Vagina (tissue), 2 donors: ENCODE results near the gene RNASEL. TPM values are rescaled to one million over a fixed set of nuclear protein-coding genes. Genes with fewer than 3 reads are reported as not detected.

Experiments used
- DNase-seq, 2 donors: peaks; one replicate each; pipeline ENCODE4 v3.0.0-alpha.2; 2017; ENCODE audit errors: extremely low spot score in 2 of 2
- H3K27ac ChIP-seq: fragments of 200-600 bp; sonication (generic); one replicate; pipeline ENCODE4 v1.5.1; 2019
- H3K27me3 ChIP-seq: fragments of 200-600 bp; sonication (generic); one replicate; pipeline ENCODE4 v1.5.1; 2019
- H3K36me3 ChIP-seq, 2 donors: fragments of 200-600 bp; sonication (generic); one replicate each; pipeline ENCODE4 v1.5.1; 2017 to 2019
- H3K4me1 ChIP-seq: fragments of 200-600 bp; sonication (generic); one replicate; pipeline ENCODE4 v1.5.1; 2019
- H3K4me3 ChIP-seq, 2 donors: fragments of 200-600 bp; sonication (generic); 1 replicate in 1 of 2; 2 replicates in 1 of 2; pipeline ENCODE4 v1.5.1; 2016 to 2019
- H3K9me3 ChIP-seq: fragments of 200-600 bp; sonication (generic); one replicate; pipeline ENCODE4 v1.5.1; 2019
- POLR2A ChIP-seq, 2 donors: fragments of 450-650 bp; IDR thresholded peaks; one replicate each; pipeline ENCODE4 v1.6.1; 2017; ENCODE audit warnings: antibody characterized with exemption in 2 of 2, mild to moderate bottlenecking in 2 of 2, moderate library complexity in 2 of 2
- POLR2AphosphoS5 ChIP-seq, 2 donors: sonication (generic); formaldehyde crosslinking; IDR thresholded peaks; one replicate each; pipeline ENCODE4 v1.9.0; 2017; ENCODE audit warnings: antibody characterized with exemption in 2 of 2, mild to moderate bottlenecking in 2 of 2, low read depth in 1 of 2; ENCODE audit not compliant: insufficient read depth in 1 of 2
- intact Hi-C: fragments of 100-400 bp; cut with DNase I; formaldehyde crosslinking; loops from one replicate; pipeline ENCODE4 v1.15.1; 2023
- total RNA-seq: library from RNA; depleted of rRNA; stranded (reverse); fragments of >200 nt; gene quantifications from one replicate; pipeline ENCODE4 v1.2.3, GENCODE V29; 2016
- TF ChIP-seq, protein P1 (sequence below), 3 experiments: fragments of 450-650 bp in 2 of 3; fragments of 200-600 bp in 1 of 3; sonication (generic) in 1 of 3; IDR thresholded peaks; one replicate each; pipeline ENCODE4 v1.5.1; 2017 to 2019; ENCODE audit warnings: antibody characterized with exemption in 3 of 3, mild to moderate bottlenecking in 2 of 3, moderate library complexity in 2 of 3

Gene RNASEL
- total RNA-seq, 1 donor from 2014 or later = 5.4 TPM

DNA sequence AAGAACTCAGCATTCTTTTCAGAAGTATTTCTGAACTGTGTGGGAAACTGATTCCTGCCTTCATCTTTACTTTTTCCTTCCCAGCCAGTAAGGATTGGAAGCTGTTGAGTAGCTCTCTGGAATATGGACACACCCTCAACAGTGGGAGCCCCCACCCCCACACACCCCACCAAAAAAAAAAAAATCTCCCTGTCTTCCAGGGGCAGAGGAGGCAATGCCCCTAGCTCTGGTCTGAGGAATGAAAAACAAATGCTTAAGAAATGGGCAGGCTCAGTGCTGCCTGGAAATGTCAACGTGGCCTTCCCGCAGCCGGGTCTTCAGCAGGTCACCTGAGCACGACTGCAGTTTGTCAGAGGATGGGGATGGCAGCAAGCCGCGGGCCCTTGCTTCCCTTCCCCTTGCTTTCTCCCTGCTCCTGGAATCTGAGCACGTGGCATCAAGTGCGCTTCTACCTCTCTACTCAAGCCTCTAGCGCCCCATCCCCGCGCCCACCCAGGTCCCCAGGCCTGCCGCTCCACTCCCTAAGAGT is 14.7 kb upstream of the RNASEL start:
- peaks cover 19% of the 10 kb centered on the region for H3K4me1 ChIP-seq

DNA sequence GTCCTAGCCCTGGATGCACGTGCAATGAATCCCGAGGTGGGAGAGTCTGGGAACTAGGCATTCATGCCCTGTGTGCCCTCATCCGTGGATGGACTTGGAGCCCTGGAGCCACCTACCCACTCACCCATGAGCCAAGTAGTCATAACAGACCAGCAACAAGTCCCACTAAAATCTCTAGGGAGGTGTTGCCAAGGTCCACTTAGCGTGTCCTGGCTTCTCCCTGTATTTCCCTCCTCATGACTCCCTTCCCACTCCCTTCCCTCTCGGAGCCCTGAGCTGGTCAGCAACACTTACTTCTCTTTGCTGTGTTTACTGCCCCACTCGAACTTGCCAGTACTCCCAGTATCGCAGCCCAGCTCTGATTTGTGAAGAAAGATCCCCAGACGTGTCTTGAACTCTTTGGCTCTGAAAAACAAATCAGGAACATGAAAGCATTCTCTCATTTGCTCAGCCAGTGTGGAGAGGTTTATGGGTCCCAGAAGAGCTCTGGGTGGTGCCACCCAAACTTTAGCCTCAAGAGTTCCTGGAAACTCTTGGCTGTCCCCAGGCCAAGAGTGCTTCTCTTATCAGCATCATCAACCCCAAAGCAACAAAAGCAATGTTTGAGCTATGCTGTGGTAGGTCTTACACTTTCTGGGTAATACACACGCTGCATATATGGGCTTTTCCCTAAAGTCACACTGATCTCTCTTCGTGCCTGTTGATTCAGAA is 14.0 kb upstream of the RNASEL start:
- intact Hi-C loops = no loop called here
- TF ChIP-seq POLR2AphosphoS5 (IDR thresholded peaks at IDR 0.05; ENCODE audit: insufficient read depth in 1 of 2, low read depth in 1 of 2) = no peak
- TF ChIP-seq POLR2A (IDR thresholded peaks at IDR 0.05) = no peak
- TF ChIP-seq, protein P1, sequence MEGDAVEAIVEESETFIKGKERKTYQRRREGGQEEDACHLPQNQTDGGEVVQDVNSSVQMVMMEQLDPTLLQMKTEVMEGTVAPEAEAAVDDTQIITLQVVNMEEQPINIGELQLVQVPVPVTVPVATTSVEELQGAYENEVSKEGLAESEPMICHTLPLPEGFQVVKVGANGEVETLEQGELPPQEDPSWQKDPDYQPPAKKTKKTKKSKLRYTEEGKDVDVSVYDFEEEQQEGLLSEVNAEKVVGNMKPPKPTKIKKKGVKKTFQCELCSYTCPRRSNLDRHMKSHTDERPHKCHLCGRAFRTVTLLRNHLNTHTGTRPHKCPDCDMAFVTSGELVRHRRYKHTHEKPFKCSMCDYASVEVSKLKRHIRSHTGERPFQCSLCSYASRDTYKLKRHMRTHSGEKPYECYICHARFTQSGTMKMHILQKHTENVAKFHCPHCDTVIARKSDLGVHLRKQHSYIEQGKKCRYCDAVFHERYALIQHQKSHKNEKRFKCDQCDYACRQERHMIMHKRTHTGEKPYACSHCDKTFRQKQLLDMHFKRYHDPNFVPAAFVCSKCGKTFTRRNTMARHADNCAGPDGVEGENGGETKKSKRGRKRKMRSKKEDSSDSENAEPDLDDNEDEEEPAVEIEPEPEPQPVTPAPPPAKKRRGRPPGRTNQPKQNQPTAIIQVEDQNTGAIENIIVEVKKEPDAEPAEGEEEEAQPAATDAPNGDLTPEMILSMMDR (IDR thresholded peaks at IDR 0.05) = no peak
- peak overlapping the region; percentile 57 for H3K27ac ChIP-seq

More for the DNA sequence above, 14.7 kb upstream of the RNASEL start:
- peak overlapping the region; percentile 57 for H3K27ac ChIP-seq
- DNase-seq = no peak
- H3K9me3 ChIP-seq = no peaks in the 10 kb centered on the region
- no peaks in the 10 kb centered on the region for H3K27me3 ChIP-seq
- H3K4me3 ChIP-seq = peak overlapping the region; percentile 44 to 56
- intact Hi-C loops = no loop called here
- no peaks in the 10 kb centered on the region for H3K36me3 ChIP-seq
- TF ChIP-seq POLR2A (IDR thresholded peaks at IDR 0.05) = no peak
- TF ChIP-seq, protein P1 (IDR thresholded peaks at IDR 0.05) = no peak
- TF ChIP-seq POLR2AphosphoS5 (IDR thresholded peaks at IDR 0.05; ENCODE audit: insufficient read depth in 1 of 2, low read depth in 1 of 2) = no peak

GRCh38 chr1:182601913-182602312 is 12.9 kb upstream of the RNASEL start:
- DNase-seq = no peak
- Histone ChIP-seq H3K36me3 (no peaks in the 10 kb centered on the region), H3K4me1 (peaks cover 19% of the 10 kb centered on the region), H3K9me3 (no peaks in the 10 kb centered on the region), H3K4me3 (peak overlapping the region in 1 of 2 donors; percentile 22), H3K27ac (no peak overlapping the region), H3K27me3 (no peaks in the 10 kb centered on the region)
- TF ChIP-seq POLR2A (IDR thresholded peaks at IDR 0.05) (no peak), POLR2AphosphoS5 (IDR thresholded peaks at IDR 0.05; ENCODE audit: insufficient read depth in 1 of 2, low read depth in 1 of 2) (no peak)
- TF ChIP-seq, protein P1 (IDR thresholded peaks at IDR 0.05) = no peak
- intact Hi-C loops = loop anchor here (2.0 kb wide), 1 partner anchor 181 kb away; no protein-coding TSS in a partner anchor

More for the DNA sequence above, 14.0 kb upstream of the RNASEL start:
- no peak for DNase-seq
- peak overlapping the region; percentile 44 to 56 for H3K4me3 ChIP-seq
- H3K27me3 ChIP-seq = no peaks in the 10 kb centered on the region
- H3K9me3 ChIP-seq = no peaks in the 10 kb centered on the region
- no peaks in the 10 kb centered on the region for H3K36me3 ChIP-seq
- peaks cover 19% of the 10 kb centered on the region for H3K4me1 ChIP-seq

- peak overlapping the region in 1 of 2 donors; percentile 22 for H3K4me3 ChIP-seq
- TF ChIP-seq, protein P1 (IDR thresholded peaks at IDR 0.05) = peak; percentile 74 to 96 (median 90)
- no peak for TF ChIP-seq POLR2A (IDR thresholded peaks at IDR 0.05)
- TF ChIP-seq POLR2AphosphoS5 (IDR thresholded peaks at IDR 0.05; ENCODE audit: insufficient read depth in 1 of 2, low read depth in 1 of 2) = peak in 1 of 2 donors; percentile 32
- H3K27ac ChIP-seq = no peak overlapping the region
- no peaks in the 10 kb centered on the region for H3K27me3 ChIP-seq
- H3K9me3 ChIP-seq = no peaks in the 10 kb centered on the region
- intact Hi-C loops = loop anchor here (2.0 kb wide), 1 partner anchor 181 kb away; no protein-coding TSS in a partner anchor
- no peak for DNase-seq
- peaks cover 19% of the 10 kb centered on the region for H3K4me1 ChIP-seq
- H3K36me3 ChIP-seq = no peaks in the 10 kb centered on the region
Observed at GRCh38 chr1:182601416-182601786, 12.3 kb upstream of the RNASEL start.
